Dendritic cell treated with granulocyte-macrophage colony-stimulating factor and Interleukin-4, amounts not matched to agents 40 ng/mL and 50 ng/mL, for 4 days (primary cell): Measurements from ENCODE around the gene P2RX3.
A peak's percentile ranks its signal among the peaks of the same experiment; 100 is the strongest.
"Not testable (repeated sequence)": the region's sequence is repeated elsewhere in the genome, so short reads cannot be mapped to it uniquely, and the experiment has no call there.

Source experiments
- H3K27ac Mint-ChIP-seq: one replicate; pipeline ENCODE4 v1.8.0; 2022; ENCODE audit warnings: mild to moderate bottlenecking, mixed read lengths
- H3K27me3 Mint-ChIP-seq: one replicate; pipeline ENCODE4 v1.8.0; 2022; ENCODE audit warnings: mild to moderate bottlenecking, mixed read lengths
- H3K36me3 Mint-ChIP-seq: one replicate; pipeline ENCODE4 v1.8.0; 2022; ENCODE audit warnings: low read depth, mixed read lengths
- H3K4me1 Mint-ChIP-seq: one replicate; pipeline ENCODE4 v1.8.0; 2022; ENCODE audit warnings: low read depth, mixed read lengths
- H3K4me3 Mint-ChIP-seq: one replicate; pipeline ENCODE4 v1.8.0; 2022; ENCODE audit warnings: mild to moderate bottlenecking, moderate library complexity, mixed read lengths
- H3K9me3 Mint-ChIP-seq: one replicate; pipeline ENCODE4 v1.8.0; 2022; ENCODE audit warnings: mixed read lengths
- intact Hi-C: fragments of 100-400 bp; cut with micrococcal nuclease; formaldehyde crosslinking; loops from one replicate; pipeline ENCODE4 v1.15.0; 2022

The P2RX3 gene

GRCh38 chr11:57338142-57338541 lies at the start of gene P2RX3:
P2RX3 (plus strand) TSS chr11:57338352; CDS start chr11:57338551, 199 bp downstream.
- Mint-ChIP-seq H3K4me1 (peaks cover 31% of the 10 kb centered on the region), H3K9me3 (no peaks in the 10 kb centered on the region), H3K27me3 (peaks cover 12% of the 10 kb centered on the region), H3K27ac (peak within 1 kb of the TSS; percentile 12), H3K36me3 (peaks cover 14% of the 10 kb centered on the region), H3K4me3 (no peak within 1 kb of the TSS)
- intact Hi-C loops: loop anchor here (5.0 kb wide), 1 partner anchor 194 kb away; the partner anchor contains the start of gene TIMM10

GRCh38 chr11:57288771-57289579 lies 49.2 kb upstream of the P2RX3 start:
- Mint-ChIP-seq H3K27ac (no peak overlapping the region), H3K9me3 (no peaks in the 10 kb centered on the region), H3K27me3 (peaks cover 27% of the 10 kb centered on the region), H3K36me3 (no peaks in the 10 kb centered on the region), H3K4me1 (no peaks in the 10 kb centered on the region), H3K4me3 (no peak overlapping the region)
- intact Hi-C loops: no loop called here

GRCh38 chr11:57290288-57290687 lies 47.9 kb upstream of the P2RX3 start:
- no peak overlapping the region for H3K27ac Mint-ChIP-seq
- no peaks in the 10 kb centered on the region for H3K9me3 Mint-ChIP-seq
- H3K4me3 Mint-ChIP-seq: no peak overlapping the region
- intact Hi-C loops: no loop called here
- H3K36me3 Mint-ChIP-seq: no peaks in the 10 kb centered on the region
- no peaks in the 10 kb centered on the region for H3K4me1 Mint-ChIP-seq
- H3K27me3 Mint-ChIP-seq: peaks cover 27% of the 10 kb centered on the region

GRCh38 chr11:57294225-57295131 lies 43.7 kb upstream of the P2RX3 start:
- no peak overlapping the region for H3K27ac Mint-ChIP-seq
- H3K4me3 Mint-ChIP-seq: no peak overlapping the region
- peaks cover 11% of the 10 kb centered on the region for H3K27me3 Mint-ChIP-seq
- no peaks in the 10 kb centered on the region for H3K4me1 Mint-ChIP-seq
- intact Hi-C loops: no loop called here
- peaks cover 4% of the 10 kb centered on the region for H3K9me3 Mint-ChIP-seq
- H3K36me3 Mint-ChIP-seq: peaks cover 9% of the 10 kb centered on the region

GRCh38 chr11:57296205-57296604 lies 41.9 kb upstream of the P2RX3 start:
- H3K36me3 Mint-ChIP-seq: peaks cover 26% of the 10 kb centered on the region
- intact Hi-C loops, H3K27me3 Mint-ChIP-seq, H3K27ac Mint-ChIP-seq, H3K4me3 Mint-ChIP-seq, H3K9me3 Mint-ChIP-seq, H3K4me1 Mint-ChIP-seq: not testable (repeated sequence)

- Mint-ChIP-seq H3K9me3 (peaks cover 9% of the 10 kb centered on the region), H3K36me3 (peaks cover 36% of the 10 kb centered on the region), H3K4me1 (no peaks in the 10 kb centered on the region), H3K27ac (no peak overlapping the region), H3K4me3 (no peak overlapping the region), H3K27me3 (no peaks in the 10 kb centered on the region)
- intact Hi-C loops: no loop called here
These were observed 40.9 kb upstream of the P2RX3 start for GRCh38 chr11:57297221-57297620.

- Mint-ChIP-seq H3K9me3 (peaks cover 9% of the 10 kb centered on the region), H3K4me3 (no peak overlapping the region), H3K27ac (no peak overlapping the region), H3K4me1 (peaks cover 10% of the 10 kb centered on the region), H3K27me3 (no peaks in the 10 kb centered on the region), H3K36me3 (peaks cover 39% of the 10 kb centered on the region)
- intact Hi-C loops: no loop called here
These were observed 38.9 kb upstream of the P2RX3 start for GRCh38 chr11:57299150-57299737.

GRCh38 chr11:57300785-57301184 lies 37.4 kb upstream of the P2RX3 start:
- intact Hi-C loops: no loop called here
- Mint-ChIP-seq H3K4me3 (no peak overlapping the region), H3K9me3 (peaks cover 9% of the 10 kb centered on the region), H3K27ac (no peak overlapping the region), H3K36me3 (peaks cover 39% of the 10 kb centered on the region), H3K4me1 (peaks cover 12% of the 10 kb centered on the region), H3K27me3 (no peaks in the 10 kb centered on the region)

- no peak overlapping the region for H3K27ac Mint-ChIP-seq
- peaks cover 17% of the 10 kb centered on the region for H3K4me1 Mint-ChIP-seq
- H3K27me3 Mint-ChIP-seq: no peaks in the 10 kb centered on the region
- intact Hi-C loops: no loop called here
- no peak overlapping the region for H3K4me3 Mint-ChIP-seq
- peaks cover 9% of the 10 kb centered on the region for H3K9me3 Mint-ChIP-seq
- H3K36me3 Mint-ChIP-seq: peaks cover 39% of the 10 kb centered on the region
These were observed 36.3 kb upstream of the P2RX3 start for GRCh38 chr11:57301711-57302423.

GRCh38 chr11:57302489-57302888 lies 35.7 kb upstream of the P2RX3 start:
- H3K4me3 Mint-ChIP-seq: no peak overlapping the region
- intact Hi-C loops: no loop called here
- peaks cover 24% of the 10 kb centered on the region for H3K4me1 Mint-ChIP-seq
- H3K9me3 Mint-ChIP-seq: peaks cover 9% of the 10 kb centered on the region
- no peaks in the 10 kb centered on the region for H3K27me3 Mint-ChIP-seq
- peaks cover 39% of the 10 kb centered on the region for H3K36me3 Mint-ChIP-seq
- H3K27ac Mint-ChIP-seq: no peak overlapping the region

- intact Hi-C loops: no loop called here
- H3K27me3 Mint-ChIP-seq: no peaks in the 10 kb centered on the region
- peaks cover 9% of the 10 kb centered on the region for H3K9me3 Mint-ChIP-seq
- no peak overlapping the region for H3K4me3 Mint-ChIP-seq
- H3K27ac Mint-ChIP-seq: peak overlapping the region; percentile 9
- H3K36me3 Mint-ChIP-seq: peaks cover 39% of the 10 kb centered on the region
- H3K4me1 Mint-ChIP-seq: peaks cover 31% of the 10 kb centered on the region
These were observed 34.7 kb upstream of the P2RX3 start for GRCh38 chr11:57303280-57303989.

GRCh38 chr11:57303990-57304579 lies 34.1 kb upstream of the P2RX3 start:
- Mint-ChIP-seq H3K4me1 (peaks cover 37% of the 10 kb centered on the region), H3K27ac (peak overlapping the region; percentile 4), H3K9me3 (peaks cover 9% of the 10 kb centered on the region), H3K27me3 (peaks cover 4% of the 10 kb centered on the region), H3K36me3 (peaks cover 39% of the 10 kb centered on the region), H3K4me3 (no peak overlapping the region)
- intact Hi-C loops: no loop called here

- Mint-ChIP-seq H3K27ac (no peak overlapping the region), H3K4me3 (no peak overlapping the region), H3K4me1 (peaks cover 52% of the 10 kb centered on the region), H3K36me3 (peaks cover 38% of the 10 kb centered on the region), H3K27me3 (peaks cover 14% of the 10 kb centered on the region), H3K9me3 (no peaks in the 10 kb centered on the region)
- intact Hi-C loops: no loop called here
These were observed 32.6 kb upstream of the P2RX3 start for GRCh38 chr11:57305523-57305922.
